Ramos (cell line): ENCODE data around the gene PICK1.

Experiments
- in situ Hi-C: fragments of 300-500 bp; cut with MboI; formaldehyde crosslinking; loops from one replicate; pipeline ENCODE4 v1.14.3; 2022; ENCODE audit warnings: low sequenced_read_pairs; ENCODE audit not compliant: unreplicated experiment

Gene PICK1

GRCh38 chr22:38110008-38110862 lies 53.0 kb downstream of the PICK1 start, which contains the start of gene BAIAP2L2:
Gene BAIAP2L2 (minus strand): TSS chr22:38110684. CDS start chr22:38110525, 159 bp downstream.
- in situ Hi-C loops: loop anchor here (10.0 kb wide), 1 partner anchor 245 kb away; no protein-coding TSS in a partner anchor

GRCh38 chr22:38110863-38111852 lies 54.0 kb downstream of the PICK1 start:
- in situ Hi-C loops: loop anchor here (10.0 kb wide), 1 partner anchor 244 kb away; no protein-coding TSS in a partner anchor

DNA sequence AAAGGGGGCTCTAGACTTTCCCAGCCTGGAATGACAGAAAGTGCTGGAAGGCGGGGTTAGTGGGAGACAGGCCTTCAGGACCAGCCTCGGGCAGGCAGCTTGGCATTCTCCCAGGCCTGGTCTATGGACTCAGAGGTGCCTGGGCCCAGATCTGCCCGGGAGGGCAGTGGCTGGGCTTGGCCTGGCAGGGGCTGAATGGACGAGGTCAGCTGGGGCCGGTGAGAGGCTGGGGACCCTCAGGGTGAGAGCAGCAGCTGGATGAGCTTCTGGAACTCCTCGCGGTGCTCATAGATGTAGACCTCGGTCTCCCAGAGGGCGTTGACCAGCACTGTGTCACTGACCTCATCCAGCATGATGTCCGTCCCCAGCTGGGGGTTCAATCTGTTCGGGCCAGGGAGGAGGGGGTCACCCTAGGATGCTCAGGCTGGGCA lies 54.7 kb downstream of the PICK1 start:
- in situ Hi-C loops: loop anchor here (10.0 kb wide), 1 partner anchor 243 kb away; no protein-coding TSS in a partner anchor

GRCh38 chr22:38112381-38112780 lies 55.2 kb downstream of the PICK1 start:
- in situ Hi-C loops: loop anchor here (10.0 kb wide), 1 partner anchor 242 kb away; no protein-coding TSS in a partner anchor

GRCh38 chr22:38114484-38115398 lies 57.5 kb downstream of the PICK1 start:
- in situ Hi-C loops: loop anchor here (10.0 kb wide), 1 partner anchor 240 kb away; no protein-coding TSS in a partner anchor

- in situ Hi-C loops: loop anchor here (10.0 kb wide), 1 partner anchor 239 kb away; no protein-coding TSS in a partner anchor
Observed at GRCh38 chr22:38115423-38116205, 58.4 kb downstream of the PICK1 start.

DNA sequence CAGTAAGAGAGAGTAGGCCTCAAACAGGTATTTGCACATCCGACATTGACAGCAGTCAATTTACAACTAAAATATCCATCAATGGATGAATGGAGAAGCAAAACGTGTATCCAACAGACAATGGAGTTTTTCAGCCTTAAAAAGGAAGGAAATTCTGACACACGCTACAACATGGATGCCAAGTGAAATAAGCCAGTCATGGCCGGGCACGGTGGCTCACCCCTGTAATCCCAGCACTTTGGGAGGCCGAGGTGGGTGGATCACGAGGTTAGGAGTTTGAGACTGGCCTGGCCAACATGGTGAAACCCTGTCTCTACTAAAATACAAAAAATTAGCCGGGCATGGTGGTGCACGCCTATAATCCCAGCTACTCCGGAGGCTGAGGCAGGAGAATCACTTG lies 60.4 kb downstream of the PICK1 start:
- in situ Hi-C loops: loop anchor here (10.0 kb wide), 1 partner anchor 237 kb away; no protein-coding TSS in a partner anchor

GRCh38 chr22:38118182-38118581 lies 61.0 kb downstream of the PICK1 start:
- in situ Hi-C loops: loop anchor here (10.0 kb wide), 1 partner anchor 237 kb away; no protein-coding TSS in a partner anchor

- in situ Hi-C loops: loop anchor here (10.0 kb wide), 1 partner anchor 236 kb away; no protein-coding TSS in a partner anchor
Observed at GRCh38 chr22:38118747-38119146, 61.5 kb downstream of the PICK1 start.

DNA sequence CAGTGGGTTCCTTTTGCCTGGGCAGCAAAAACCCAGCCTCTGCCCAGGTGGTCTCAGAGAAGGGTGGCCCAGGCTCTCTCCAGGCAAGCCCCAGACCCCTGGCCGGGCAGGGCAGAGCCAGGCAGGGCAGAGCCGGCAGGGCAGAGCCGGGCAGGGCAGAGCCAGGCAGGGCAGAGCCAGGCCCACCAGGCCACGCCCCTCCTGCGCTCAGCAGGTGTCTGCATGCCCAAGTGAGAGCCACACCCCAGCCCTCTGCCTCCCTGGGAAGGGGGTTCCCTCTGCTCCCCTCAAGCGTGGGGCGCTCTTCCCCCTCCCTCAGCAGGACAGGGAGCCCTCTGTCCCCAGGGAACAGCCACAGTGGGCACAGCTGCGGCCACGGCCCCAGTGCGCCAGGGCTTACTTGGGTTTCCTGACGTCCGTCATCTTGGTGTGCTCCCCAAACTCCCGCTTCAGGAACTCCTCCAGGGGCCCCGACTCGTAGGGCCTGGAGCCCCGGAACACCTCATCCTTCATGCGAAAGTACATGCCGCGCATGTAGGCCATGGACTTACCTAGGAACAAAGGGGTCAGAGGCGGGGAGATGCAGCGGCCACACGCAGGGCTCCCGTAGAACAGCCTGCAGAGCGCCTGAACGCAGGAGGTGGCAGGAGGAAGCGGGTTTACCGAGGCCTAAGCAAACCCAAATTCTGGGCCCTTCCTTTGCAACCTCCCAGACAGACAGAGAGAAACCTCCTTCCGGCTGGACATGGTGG lies 63.3 kb downstream of the PICK1 start:
- in situ Hi-C loops: no loop called here

DNA sequence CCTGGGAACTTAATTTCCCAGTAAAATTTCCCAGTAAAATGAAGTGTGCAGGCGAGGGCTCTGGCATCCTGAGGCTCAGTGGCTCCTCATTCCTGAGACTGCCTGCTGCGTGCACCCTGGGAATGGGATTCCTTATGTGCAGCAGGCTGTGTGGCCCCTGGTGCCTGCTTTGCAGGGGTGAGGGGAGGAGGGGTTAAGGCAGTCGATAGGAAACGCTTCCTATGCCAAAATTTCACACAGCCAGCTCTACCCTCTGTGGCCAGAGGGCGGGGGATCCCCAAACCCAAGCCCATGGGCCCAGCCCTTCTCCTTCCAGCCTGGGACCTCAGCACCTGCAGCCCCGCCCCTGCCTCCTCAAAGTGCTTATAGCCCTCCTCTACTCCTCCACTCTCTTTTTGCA lies 65.4 kb downstream of the PICK1 start:
- in situ Hi-C loops: no loop called here

DNA sequence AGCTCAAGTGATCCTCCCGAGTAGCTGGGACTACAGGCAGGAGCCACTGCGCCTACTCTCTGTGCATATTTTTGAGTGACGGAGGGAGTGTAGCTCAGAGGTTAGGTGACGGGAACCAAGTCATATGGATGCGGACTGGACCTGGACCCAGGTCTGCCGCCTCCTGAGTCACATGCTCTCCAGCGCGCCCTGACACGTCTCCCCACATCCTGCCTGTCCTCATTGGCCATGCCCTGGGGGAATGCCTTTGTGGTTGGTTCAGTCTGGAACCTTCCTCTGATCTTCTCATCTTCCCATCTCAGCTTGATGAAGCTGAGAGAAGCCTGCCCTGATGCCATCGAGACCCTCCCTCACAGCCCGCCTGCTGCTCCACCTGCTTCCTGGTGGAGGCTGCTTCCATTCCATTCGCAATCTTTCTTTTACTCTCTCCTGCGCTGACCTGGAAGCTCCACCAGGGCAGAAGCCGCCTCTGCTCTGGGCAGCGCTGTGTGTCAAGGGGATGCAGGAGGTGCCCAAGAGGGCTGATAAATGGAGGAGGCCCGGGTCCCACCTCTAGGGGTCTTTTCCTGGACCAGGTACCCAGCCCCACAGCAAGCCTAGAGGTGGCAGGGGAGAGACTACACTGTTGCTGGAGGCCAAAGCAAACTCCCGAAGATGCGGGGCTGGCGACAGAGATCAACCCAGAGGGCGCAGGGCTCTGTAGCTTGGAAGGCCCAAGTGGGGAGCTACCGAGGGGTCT lies 67.2 kb downstream of the PICK1 start:
- in situ Hi-C loops: no loop called here

DNA sequence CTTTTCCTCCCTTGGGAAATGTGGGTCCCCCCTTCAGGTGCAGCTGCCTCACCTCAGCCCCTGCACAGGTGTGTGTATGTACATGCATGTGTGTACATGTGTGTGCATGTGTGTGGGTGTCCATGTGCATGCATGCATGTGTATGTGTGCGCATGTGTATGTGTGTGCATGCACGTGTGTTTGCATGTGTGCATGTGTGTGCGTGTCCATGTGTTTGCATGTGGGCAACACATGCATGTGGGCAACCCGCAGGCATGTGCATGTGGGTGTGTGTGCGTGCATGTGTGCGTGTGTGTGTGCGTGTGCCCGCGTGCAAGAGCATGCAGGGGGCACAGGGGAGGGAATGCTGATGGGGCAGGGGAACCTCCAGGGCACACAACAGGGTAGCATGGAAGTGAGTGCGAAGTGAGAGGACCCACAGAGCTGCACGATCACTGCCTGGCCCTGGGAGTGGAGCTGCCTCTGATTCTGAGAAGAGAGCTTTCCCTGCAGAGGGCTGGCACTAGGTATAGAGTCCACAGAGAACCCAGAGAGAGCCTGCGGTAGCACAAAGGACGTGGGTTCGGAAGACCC lies 67.9 kb downstream of the PICK1 start:
- in situ Hi-C loops: no loop called here
